Hematopoietic multipotent progenitor cell treated with erythropoietin and hydrocortisone succinate and interleukin-3 and kit ligand, for 6 days (in vitro differentiated cells): ENCODE data around the gene RIMS4.

ENCODE experiments used
- DNase-seq: peaks from one replicate; pipeline ENCODE4 v3.0.0-alpha.2; 2015

The RIMS4 gene

DNA sequence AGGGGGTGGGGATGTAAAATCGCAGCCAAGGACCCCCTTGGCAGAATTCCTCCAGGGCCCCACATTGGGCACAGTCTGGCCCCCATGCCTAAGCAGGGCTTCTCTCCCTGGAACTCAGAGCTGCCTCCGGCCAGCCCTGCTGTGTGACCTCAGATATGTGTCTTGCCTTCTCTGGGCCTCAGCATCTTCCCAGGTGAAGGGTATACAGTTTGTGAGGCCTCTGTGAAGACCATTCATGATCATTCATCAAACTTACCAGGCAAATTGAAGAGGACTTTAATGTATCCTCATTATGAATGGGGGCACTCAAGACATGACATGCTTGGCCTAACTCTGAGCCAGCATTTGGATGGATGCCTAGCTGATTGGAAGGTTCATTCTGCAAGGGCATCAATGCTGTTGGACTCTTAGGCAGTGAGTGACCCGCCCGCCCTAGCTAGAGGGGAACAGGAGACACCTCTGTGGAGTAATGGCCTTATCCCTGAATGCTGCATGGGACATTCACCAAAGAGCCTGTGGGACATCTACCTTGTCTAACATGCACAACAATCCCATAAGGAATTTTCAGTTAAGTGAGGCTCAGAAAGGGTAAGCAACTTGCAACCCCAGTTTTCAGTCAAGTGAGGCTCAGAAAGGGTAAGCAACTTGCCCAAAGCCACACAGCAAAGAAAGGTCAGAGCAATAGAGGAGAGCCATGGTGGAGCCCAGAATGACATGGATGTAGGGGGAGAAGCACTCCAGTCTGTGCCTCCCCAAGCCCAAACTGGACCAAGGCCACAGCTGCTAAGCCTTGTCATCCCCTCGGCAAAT, 94.6 kb downstream of the RIMS4 start:
- no peak for DNase-seq

DNA sequence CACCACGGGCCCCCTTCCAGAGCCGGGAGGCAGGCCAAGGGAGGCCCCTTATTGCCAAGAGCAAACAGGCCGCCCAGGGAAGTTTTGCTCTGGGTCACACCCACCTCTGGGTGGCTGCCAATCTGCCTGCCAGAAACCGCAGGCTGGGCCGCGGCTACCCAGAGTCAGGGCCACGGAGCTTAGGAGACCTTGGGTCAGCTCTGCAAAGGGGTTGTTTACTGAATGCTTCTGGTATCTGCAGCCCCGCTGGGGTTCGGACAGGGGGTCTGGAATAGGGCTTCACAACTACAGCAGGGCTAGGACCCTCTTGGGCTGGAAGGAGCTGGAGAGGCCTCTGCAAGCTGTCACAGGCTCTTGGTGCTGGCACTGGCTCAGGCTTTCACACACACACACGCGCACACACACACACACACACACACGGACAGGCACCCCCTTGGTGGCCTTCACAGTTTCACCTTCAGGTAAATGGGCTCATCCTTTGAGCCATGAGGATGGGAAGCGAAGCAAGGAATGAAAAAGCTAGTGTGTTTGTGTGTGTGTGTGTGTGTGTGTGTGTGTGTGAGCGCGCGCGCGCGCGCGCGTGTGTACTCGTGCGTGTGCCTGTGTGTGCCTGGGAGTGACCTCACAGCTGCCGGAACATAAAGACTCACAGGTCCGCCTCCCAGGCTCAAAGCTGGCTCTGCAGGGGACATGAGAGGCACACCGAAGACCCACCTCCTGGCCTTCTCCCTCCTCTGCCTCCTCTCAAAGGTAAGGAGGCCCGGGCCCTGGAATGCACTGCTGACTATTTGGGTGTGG, 95.4 kb downstream of the RIMS4 start, which contains the start of gene CCN5:
TSS of gene CCN5 (plus strand) at position 669 of the 798 bp plus-strand sequence. CDS start at position 691, 22 bp downstream.
- peak; percentile 96 for DNase-seq

DNA sequence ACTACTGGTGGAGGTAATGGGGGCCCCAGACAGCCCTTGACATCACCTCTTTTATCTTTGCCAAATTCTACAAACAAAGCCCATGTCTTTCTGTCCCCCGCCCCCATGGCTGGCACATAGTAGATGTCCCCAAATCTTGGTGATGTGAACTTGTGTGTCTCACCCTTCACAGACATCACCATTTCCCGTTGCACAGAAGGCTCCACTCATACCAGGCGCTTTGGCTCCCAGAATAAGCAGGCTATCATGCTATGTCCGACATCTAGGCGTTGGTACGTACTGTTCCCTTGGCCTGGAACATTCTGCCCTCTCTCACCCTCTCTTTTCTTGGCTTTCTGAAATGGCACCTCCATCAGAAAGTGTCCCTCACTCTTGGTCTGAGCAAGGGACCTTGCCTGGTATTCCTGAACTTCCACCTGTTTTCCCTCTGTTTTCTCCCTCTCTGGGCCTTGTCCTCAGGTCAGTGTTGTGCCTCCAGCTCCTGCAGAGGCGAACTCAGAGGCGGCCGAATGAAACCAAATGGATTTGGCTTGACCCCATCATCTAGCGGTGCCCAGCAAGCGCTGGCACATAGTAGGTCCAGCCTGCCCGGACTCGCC, 96.1 kb downstream of the RIMS4 start:
- DNase-seq: peak; percentile 21

DNA sequence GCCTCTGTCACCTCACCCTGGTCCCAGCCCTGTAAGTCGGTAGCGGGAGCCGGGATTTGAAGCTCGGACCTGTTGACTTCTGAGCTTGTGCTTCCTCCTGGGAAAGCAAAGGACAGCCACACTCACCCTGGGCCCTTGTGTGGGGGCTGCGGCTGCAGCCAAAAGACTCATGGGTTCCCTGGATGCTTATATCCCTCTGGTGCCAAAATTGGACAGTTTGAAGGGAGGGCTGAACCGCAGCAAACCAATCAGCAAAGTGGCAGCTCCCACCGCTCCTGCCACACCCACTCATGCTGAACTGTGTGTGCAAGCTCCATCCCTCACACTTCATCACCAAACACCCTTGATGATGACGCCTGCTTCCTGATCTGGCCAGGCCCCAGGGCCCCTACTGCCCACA, 99.1 kb downstream of the RIMS4 start:
- DNase-seq: no peak

DNA sequence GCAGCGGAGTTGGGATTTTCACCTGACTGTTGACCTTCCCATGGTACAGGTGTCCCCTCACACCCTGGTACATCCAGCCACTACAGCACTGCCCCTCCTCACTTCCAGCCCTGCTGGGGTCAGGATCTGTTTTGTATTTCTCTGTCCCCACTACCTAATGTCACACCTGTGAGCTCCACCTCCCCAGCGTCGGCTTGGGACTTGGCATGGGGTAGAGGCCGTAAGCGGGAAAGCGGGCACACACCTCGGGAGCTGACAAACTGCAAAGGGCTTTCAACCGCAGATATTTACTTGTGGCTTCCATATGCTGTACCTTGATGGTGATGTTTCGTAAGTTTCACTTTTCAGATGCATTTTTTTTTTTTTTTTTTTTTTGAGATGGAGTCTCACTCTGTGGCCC, 100.5 kb downstream of the RIMS4 start:
- DNase-seq: no peak

DNA sequence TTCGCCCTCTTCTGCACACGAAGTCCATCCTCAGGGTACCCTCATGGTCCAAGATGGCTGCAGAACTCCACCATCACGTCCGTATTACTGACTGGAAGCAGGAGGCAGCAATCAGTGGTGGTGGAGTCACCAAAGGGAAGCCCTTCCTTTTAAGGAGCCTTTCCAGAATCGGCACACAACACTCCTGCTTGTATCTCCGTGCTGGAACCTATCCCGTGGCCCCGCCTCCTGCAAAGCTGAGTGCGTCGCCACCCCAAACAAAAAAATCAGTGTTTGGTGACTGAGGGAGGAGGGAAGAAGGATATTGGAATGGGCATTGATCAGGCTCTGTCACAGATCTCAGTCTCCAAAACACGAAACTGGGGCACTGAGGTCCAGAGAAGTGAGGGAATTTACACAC, 101.0 kb downstream of the RIMS4 start:
- DNase-seq: no peak

DNA sequence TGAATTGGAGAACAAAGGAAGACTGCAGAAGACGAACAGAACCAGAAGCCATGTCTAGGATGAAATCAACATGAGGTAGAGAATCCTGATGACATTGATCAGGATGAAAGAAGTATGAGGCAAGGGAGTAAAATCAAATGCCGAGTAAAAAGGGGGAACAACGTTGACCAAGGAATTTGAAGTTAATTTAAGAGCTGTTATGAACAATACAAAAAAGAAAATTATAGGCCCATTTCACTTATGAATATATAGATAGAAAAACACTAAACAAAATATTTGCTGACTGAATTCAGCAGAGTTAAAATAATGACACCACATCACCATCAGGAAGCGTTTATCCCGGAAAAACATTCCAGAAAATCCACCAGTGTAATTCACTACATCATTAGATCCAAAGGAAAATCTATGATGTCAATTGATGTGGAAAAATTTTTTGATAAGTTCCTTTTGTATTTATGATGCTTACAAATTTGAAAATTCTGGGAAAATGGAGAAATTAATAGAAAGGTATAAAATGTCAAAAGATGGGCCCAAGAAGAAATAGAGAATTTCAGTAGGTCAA, 103.2 kb downstream of the RIMS4 start:
- DNase-seq: no peak

DNA sequence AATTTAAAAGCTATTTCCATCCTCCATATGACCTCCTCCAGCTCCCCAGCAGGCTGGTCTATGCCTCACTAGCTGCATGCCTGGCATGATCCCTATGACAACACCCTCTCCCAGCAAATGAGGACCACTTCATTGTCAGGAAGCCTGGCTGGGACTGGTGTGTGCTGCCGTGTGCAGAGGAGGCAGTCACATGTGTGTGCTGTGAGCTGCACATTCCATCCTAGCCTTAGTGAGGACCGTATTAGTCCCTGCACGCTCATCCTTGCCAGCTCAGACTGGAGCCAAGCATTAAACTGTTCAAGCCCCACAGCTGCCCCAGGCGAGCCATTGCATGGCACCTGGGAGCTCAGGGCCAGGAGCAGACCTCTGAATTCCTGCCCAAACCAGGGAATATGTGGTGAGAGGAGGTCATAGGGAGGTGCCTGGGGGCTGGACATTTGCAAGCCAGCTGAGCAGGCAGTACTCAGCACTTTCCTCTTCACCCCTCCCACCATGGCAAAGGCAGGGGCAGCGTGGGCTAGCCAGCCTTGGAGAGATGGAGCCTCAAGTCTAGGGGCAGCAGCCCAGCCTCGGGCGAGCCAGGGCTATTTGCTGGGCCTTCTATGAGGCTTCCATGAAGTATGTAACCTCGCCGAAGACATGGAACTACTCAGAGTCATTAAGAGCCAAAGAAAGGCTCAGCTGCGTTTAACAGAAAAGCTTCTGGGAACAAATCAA, 103.9 kb downstream of the RIMS4 start:
- no peak for DNase-seq

DNA sequence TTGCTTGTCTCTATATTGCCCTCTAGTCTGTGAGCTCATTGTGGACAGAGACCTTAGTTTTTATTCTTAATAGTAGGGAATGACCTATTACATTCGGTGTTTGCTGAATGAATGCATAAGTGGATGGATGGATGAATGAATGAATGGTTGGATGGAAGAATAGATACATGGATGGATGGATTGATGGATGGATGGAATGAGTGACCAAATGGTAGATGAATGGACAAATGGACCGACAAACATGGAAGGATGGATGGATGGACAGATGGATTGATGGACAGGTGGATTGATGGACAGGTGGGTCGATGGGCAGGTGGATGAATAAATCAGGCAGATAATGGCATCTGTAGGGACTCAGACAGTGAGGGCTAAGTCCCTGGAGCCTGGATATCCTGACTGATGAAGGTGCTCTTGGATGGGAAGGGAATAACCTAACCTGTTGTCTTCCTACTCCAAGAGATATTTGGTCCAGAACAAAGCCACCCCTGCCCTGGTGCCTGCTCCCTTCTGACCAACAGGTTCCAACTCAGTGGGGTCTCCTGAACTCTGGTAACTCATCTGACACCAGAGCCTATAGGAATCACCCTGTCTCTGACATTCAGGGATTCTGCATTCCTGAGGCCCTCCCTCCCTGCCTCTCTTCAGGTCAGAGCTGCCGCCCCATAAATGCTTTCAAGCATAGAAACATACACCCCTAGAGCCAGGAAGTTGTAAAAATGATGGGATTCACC, 104.8 kb downstream of the RIMS4 start:
- DNase-seq: no peak

DNA sequence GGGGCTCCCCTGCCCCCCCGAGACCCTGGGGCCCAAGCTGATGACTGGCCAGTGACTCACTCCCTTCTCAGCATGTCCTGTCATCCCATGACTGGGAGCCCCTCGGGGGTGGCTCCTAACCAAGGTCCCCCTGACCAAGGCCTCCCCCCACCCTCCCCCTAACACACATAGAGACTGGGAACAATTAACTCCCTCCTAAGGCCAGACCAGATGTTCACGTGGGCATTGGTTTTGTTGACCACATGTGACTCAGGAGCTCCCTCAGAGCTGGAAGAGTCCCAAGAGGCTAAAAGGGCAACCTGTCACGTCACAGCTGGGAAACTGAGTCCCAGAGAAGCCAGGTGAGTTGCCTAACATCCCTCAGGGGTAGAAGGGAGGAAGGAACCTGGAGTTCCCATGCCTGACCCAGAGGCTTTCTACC, 105.8 kb downstream of the RIMS4 start:
- no peak for DNase-seq

DNA sequence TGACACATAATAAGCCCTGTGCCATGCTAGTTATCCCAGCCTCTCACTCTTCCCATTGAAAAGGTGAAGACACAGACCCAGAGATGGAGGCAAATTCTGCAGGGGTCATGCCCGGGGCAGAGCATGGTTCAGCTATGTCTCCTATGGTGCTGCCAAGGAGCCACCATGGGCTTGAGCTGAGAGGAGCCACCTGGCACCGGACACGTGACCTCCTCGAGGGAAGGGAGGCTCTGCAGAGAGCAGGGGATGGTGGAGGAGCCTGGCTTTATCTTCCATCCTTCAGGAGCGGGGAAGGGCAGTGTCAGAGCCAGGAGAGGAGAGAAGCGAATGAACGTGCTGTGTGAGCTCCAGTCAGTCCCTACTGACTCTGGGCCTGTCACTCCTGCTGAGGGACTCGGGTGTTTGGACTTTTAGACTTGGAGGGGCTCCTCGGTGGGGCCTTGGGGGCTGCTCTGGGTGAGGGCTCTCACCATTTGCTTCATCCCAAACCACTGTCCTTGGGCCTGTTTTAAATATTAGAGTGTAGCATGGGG, 106.3 kb downstream of the RIMS4 start:
- DNase-seq: no peak

DNA sequence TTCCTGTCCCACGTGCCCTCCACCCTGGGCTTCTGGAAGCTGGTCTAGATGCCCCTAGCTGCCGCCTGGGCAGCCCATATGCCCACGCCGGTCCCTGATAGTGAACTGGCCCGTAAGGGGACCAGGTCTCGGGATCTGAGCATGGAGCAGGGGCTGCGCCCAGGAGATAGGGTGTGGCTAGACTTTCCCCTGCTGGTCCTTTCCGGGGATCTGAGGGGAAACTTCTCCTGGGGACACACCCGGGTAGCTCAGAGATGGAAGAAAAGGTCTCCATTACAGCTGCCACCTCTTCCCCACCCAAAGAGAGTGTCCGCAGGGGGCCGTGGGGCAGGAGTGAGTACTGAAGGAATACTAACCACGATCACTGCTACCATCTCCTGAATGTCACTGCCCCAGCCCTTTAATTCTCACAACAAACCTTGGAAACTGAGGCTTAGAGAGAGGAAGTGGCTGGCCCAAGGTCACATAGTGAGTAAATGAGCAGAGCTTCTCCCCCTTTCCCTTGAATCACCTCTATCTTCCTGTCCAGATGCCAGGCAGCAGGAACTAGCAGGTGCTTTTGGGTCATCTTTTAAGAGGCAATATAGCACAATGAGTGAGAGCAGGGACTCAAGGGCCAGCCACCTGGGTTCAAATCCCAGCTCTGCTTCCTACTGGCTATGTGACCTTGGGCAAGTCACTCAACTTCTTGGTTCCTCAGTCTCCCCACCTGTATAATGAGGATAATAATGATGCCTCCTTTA, 107.0 kb downstream of the RIMS4 start:
- DNase-seq: no peak

DNA sequence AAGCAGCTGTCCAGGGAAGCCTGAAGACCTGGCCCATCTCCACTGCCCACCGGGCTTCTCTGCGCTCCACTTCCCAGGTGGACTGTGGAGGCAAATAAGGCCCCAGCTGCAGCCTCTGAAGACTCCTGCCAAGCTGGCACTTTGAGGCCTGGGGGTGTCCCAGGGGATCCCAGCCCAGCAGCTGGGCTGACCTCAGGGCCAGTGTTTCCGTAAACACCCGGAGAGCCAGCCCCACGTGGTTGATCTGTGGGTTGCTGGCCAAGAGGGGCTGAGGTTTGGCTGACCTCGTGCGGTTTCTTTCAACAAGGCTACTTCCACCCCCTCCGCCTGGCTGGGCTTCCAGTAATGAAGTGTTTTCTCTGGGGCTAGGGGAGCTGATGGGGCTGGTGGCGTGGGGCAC, 107.6 kb downstream of the RIMS4 start:
- DNase-seq: peak; percentile 35

DNA sequence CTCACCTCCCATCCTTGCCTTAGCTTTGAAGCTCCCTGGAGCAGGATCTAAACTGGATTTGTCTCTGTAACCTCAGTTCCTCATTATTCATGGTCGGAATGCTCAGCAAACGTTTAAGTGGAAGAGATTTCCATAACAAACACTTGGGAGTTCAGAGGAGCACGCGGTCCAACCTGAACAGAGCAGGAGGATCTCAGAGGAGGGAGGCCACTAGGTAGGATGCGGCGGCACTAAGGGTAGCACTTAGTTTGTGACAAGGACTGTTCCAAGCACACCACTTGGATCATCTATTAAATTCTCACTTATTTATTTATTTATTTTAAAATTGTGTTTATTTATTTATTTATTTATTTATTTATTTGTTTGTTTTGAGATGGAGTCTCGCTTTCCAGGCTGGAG, 108.5 kb downstream of the RIMS4 start:
- no peak for DNase-seq
